SJCRH30 (cell line): ENCODE measurements around the gene GLOD4. TPM values are rescaled to one million over a fixed set of nuclear protein-coding genes. Genes with fewer than 3 reads are reported as not detected.
"Not testable (repeated sequence)": the region's sequence is repeated elsewhere in the genome, so short reads cannot be mapped to it uniquely, and the experiment has no call there.

Experiments
- DNase-seq, 2 experiments: peaks; one replicate each; pipeline ENCODE4 v3.0.0-alpha.2; 2015 to 2020
- H3K27ac ChIP-seq: fragments of 250-450 bp; sonication (Bioruptor Pico); 2 replicates; pipeline ENCODE4 v1.5.1; 2020; ENCODE audit warnings: mild to moderate bottlenecking, moderate library complexity
- H3K27me3 ChIP-seq: fragments of 250-450 bp; sonication (Bioruptor Pico); 2 replicates; pipeline ENCODE4 v1.5.1; 2020; ENCODE audit warnings: mild to moderate bottlenecking, moderate library complexity
- H3K36me3 ChIP-seq: fragments of 250-450 bp; sonication (Bioruptor Pico); 2 replicates; pipeline ENCODE4 v1.5.1; 2020; ENCODE audit warnings: mild to moderate bottlenecking, moderate library complexity
- H3K4me1 ChIP-seq: fragments of 250-450 bp; sonication (Bioruptor Pico); 2 replicates; pipeline ENCODE4 v1.5.1; 2020; ENCODE audit warnings: mild to moderate bottlenecking, moderate library complexity
- H3K4me3 ChIP-seq: fragments of 250-450 bp; sonication (Bioruptor Pico); 2 replicates; pipeline ENCODE4 v1.5.1; 2020; ENCODE audit warnings: mild to moderate bottlenecking, moderate library complexity
- H3K9me3 ChIP-seq: fragments of 250-450 bp; sonication (Bioruptor Pico); replicated peaks from 2 replicates; pipeline ENCODE4 v1.5.1; 2020; ENCODE audit warnings: mild to moderate bottlenecking, moderate library complexity
- total RNA-seq: library from RNA; depleted of rRNA; stranded (reverse); fragments of >200 nt; shearing (Covaris generic); gene quantifications from 2 replicates; pipeline ENCODE4 v1.2.3, GENCODE V29; 2014

Gene GLOD4
- total RNA-seq, 1 experiment from 2014 or later = 45.0 TPM

DNA sequence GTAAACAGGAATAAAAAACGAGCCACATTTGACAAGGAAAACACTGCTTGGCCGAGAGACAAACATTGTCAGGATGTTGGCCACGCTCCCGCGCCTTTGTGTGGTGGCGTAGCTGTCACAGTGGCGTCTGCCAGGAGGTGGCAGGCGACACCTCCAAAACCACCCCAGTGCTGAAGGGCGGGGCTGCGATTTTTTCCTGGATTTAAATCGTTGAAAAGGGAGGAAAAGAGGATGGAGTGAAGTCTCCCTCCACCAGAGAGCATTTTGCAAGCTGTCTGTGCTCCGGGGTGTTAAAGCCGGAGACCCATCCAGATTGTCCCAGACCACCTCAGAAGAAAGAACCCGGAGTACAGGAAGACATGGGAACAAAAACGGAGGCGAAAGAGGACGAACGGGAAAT, 12.8 kb upstream of the GLOD4 start:
- Histone ChIP-seq H3K27me3 (no peaks in the 10 kb centered on the region), H3K4me1 (no peaks in the 10 kb centered on the region), H3K36me3 (peaks cover 3% of the 10 kb centered on the region; the same call in 1 of the 2 replicates), H3K27ac (no peak overlapping the region), H3K4me3 (no peak overlapping the region), H3K9me3 (no peaks in the 10 kb centered on the region)
- DNase-seq = no peak

DNA sequence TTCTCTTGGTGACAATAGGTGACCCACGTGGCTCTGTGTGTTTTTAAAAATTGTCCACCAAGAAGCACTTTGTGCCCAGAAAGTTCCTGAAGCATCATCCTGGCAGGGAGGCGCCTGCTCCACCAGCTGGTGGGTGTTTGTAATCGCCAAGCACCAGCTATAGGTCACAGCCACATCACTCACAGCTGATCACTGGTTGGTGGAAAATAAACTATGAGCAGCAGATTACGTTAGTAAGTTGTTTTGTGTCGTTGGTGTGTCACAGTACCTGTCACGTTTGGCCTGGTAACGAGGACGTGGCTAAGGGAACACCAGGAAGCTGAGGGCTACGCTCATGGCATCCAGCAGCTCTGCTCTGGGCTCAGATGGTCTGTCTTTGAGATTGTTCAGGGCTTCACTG, 10.2 kb upstream of the GLOD4 start:
- Histone ChIP-seq H3K36me3 (peaks cover 7% of the 10 kb centered on the region), H3K27me3 (no peaks in the 10 kb centered on the region), H3K4me3 (no peak overlapping the region), H3K27ac (no peak overlapping the region), H3K4me1 (no peaks in the 10 kb centered on the region), H3K9me3 (no peaks in the 10 kb centered on the region)
- no peak for DNase-seq

GRCh38 chr17:791829-792228, 9.7 kb upstream of the GLOD4 start:
- no peak overlapping the region for H3K4me3 ChIP-seq
- H3K9me3 ChIP-seq = no peaks in the 10 kb centered on the region
- H3K27ac ChIP-seq = no peak overlapping the region
- no peak for DNase-seq
- no peaks in the 10 kb centered on the region for H3K27me3 ChIP-seq
- no peaks in the 10 kb centered on the region for H3K4me1 ChIP-seq
- peaks cover 7% of the 10 kb centered on the region for H3K36me3 ChIP-seq

- H3K4me3 ChIP-seq, DNase-seq, H3K4me1 ChIP-seq, H3K36me3 ChIP-seq, H3K27me3 ChIP-seq, H3K27ac ChIP-seq, H3K9me3 ChIP-seq: not testable (repeated sequence)
These were observed 8.8 kb upstream of the GLOD4 start for GRCh38 chr17:790874-791247.

GRCh38 chr17:789931-790873, 8.1 kb upstream of the GLOD4 start:
- H3K4me3 ChIP-seq, H3K27me3 ChIP-seq, DNase-seq, H3K9me3 ChIP-seq, H3K27ac ChIP-seq, H3K4me1 ChIP-seq, H3K36me3 ChIP-seq: not testable (repeated sequence)

DNA sequence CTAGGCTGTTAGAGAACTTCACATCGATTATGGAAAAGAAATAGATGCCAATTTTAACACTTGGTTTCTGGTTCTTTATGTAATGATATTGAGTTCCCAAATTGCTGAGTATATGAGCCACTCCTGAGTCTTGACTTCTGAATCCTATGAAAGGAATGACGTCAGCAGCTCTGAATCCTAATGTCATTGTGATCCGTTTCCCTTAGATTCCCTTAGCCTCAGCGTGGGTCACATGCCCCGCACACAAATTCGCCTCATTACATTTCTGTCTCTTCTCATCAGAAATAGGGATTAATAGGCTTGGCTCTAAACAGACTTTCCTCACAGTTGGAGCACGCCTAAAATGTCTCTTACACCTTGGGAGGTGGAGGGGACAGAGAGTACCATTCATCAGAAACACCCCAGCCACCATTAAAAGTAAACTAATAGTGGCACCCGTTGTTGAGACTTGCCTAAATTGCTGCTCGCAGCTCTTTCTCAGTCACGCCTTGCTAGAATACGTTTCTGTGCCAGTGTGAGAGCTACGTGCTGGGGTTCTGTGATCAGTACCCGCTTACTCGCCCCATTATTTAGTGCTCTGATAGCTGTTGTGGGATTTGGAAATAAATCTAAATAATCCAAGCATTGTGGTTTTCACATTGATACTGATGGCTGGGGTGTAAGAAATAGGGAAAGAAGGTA, 7.2 kb upstream of the GLOD4 start:
- Histone ChIP-seq H3K9me3 (no peaks in the 10 kb centered on the region), H3K4me1 (no peaks in the 10 kb centered on the region), H3K36me3 (peaks cover 7% of the 10 kb centered on the region), H3K27me3 (no peaks in the 10 kb centered on the region), H3K4me3 (no peak overlapping the region), H3K27ac (no peak overlapping the region)
- DNase-seq = no peak

DNA sequence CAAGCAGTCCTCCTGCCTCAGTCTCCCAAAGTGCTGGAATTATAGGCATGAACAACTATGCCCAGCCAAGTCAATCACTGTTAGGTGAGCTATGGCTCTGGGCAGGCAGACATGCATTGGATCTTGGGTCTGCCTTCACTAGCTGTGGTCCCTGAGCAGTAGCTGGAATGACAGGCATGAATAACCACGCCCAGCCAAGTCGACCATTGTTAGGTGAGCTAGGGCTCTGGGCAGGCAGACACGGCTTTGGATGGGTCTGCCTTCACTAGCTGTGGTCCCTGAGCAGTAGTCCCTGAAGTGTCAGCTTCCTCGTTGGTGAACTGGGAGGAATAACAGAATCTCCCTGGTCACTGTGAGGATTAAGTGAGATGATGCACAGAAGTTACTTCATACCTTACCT, 6.5 kb upstream of the GLOD4 start:
- Histone ChIP-seq H3K36me3 (peaks cover 7% of the 10 kb centered on the region), H3K4me3 (no peak overlapping the region), H3K4me1 (no peaks in the 10 kb centered on the region), H3K9me3 (no peaks in the 10 kb centered on the region), H3K27ac (no peak overlapping the region), H3K27me3 (no peaks in the 10 kb centered on the region)
- no peak for DNase-seq

DNA sequence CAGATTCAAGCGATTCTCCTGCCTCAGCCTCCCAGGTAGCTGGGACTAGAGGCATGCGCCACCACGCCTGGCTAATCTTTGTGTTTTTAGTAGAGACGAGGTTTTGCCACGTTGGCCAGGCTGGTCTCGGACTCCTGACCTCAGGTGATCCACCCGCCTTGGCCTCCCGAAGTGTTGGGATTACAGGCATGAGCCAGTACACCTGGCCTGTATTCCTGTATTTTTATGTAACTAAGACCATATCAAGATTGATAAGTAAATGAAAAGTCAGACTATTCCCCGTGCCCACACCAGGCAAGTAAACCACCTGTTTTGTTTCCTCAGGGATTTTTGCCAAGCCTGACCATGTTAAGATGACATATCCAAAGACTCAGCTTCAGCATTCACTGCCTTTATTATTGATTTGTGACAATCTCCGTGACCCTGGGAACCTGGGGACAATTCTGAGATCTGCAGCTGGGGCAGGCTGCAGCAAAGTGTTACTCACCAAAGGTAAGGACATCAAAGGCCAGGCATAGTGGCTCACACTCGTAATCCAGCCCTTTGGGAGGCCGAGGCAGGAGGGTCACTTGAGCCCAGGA, 5.7 kb upstream of the GLOD4 start:
- DNase-seq = no peak
- no peak overlapping the region for H3K27ac ChIP-seq
- no peaks in the 10 kb centered on the region for H3K27me3 ChIP-seq
- H3K4me1 ChIP-seq = no peaks in the 10 kb centered on the region
- H3K9me3 ChIP-seq = no peaks in the 10 kb centered on the region
- H3K36me3 ChIP-seq = peaks cover 7% of the 10 kb centered on the region
- H3K4me3 ChIP-seq = no peak overlapping the region

DNA sequence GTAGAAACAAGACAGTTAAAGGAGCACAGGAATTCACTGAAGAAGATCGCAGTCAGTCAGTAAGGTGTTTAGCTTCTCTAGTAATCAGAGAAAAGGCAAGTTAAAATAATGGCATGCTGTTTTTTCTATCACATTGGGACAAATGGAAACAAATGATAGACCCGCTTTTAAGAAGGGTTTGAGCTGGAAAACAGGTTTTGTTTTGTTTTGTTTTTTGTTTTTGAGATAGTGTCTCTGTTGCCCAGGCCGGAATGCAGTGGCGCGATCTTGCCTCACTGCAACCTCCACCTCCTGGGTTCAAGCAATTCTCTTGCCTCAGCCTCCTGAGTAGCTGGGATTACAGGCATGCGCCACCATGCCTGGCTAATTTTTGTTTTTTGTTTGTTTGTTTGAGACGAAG, 3.8 kb upstream of the GLOD4 start:
- DNase-seq, H3K4me3 ChIP-seq, H3K9me3 ChIP-seq, H3K27ac ChIP-seq, H3K27me3 ChIP-seq, H3K36me3 ChIP-seq, H3K4me1 ChIP-seq: not testable (repeated sequence)

- no peaks in the 10 kb centered on the region for H3K4me1 ChIP-seq
- H3K27ac ChIP-seq = no peak overlapping the region
- no peaks in the 10 kb centered on the region for H3K9me3 ChIP-seq
- H3K36me3 ChIP-seq = peaks cover 4% of the 10 kb centered on the region
- H3K27me3 ChIP-seq = no peaks in the 10 kb centered on the region
- H3K4me3 ChIP-seq = no peak overlapping the region
- DNase-seq = no peak
These were observed 2.1 kb upstream of the GLOD4 start for GRCh38 chr17:784143-784542.

DNA sequence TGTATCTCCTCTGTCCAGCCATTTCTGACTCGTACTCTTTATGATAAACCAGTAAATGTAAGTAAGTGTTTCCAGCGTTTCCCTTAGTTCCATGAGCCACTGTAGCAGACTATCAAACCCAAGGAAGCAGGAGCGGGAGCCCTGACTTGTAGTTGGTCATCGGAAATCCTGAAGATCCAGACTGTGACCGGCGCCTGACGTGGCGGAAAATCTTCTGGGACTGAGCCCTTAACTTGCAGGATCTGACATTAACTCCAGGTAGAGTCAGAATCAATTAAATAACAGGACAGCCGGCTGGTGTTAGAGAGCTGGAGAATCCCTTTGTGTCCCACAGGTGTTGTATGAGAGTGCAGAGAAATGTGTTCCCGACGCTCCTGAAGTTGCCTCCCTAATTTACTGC, 4.0 kb downstream of the GLOD4 start:
- Histone ChIP-seq H3K27ac (no peak overlapping the region), H3K4me1 (no peaks in the 10 kb centered on the region), H3K4me3 (no peak overlapping the region), H3K9me3 (no peaks in the 10 kb centered on the region), H3K36me3 (peaks cover 3% of the 10 kb centered on the region; the same call in 1 of the 2 replicates), H3K27me3 (no peaks in the 10 kb centered on the region)
- DNase-seq = no peak

DNA sequence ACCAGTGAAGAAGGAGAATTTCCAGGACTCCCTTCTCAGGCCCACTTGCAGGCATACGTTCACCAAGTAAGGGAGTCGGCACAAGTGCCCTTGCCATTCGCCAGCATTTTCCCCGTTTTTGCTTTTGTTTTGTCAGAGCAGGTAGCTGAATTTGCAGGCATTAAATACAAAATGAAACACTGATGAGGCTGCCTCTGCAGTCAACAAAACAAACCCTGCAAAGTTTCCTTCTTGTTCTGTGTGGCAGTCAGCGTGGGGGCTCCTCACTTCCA, 7.8 kb downstream of the GLOD4 start:
- H3K36me3 ChIP-seq = peaks cover 26% of the 10 kb centered on the region
- H3K4me1 ChIP-seq = no peaks in the 10 kb centered on the region
- H3K27me3 ChIP-seq = no peaks in the 10 kb centered on the region
- H3K4me3 ChIP-seq = no peak overlapping the region
- DNase-seq = no peak
- H3K27ac ChIP-seq = no peak overlapping the region
- H3K9me3 ChIP-seq = no peaks in the 10 kb centered on the region

- Histone ChIP-seq H3K36me3 (peaks cover 26% of the 10 kb centered on the region), H3K4me1 (no peaks in the 10 kb centered on the region), H3K9me3 (no peaks in the 10 kb centered on the region), H3K27me3 (no peaks in the 10 kb centered on the region), H3K4me3 (no peak overlapping the region), H3K27ac (no peak overlapping the region)
- DNase-seq = no peak
These were observed 8.4 kb downstream of the GLOD4 start for GRCh38 chr17:773467-774312.

- no peak for DNase-seq
- Histone ChIP-seq H3K36me3 (peaks cover 26% of the 10 kb centered on the region), H3K4me3 (no peak overlapping the region), H3K27ac (no peak overlapping the region), H3K27me3 (no peaks in the 10 kb centered on the region), H3K9me3 (no peaks in the 10 kb centered on the region), H3K4me1 (no peaks in the 10 kb centered on the region)
These were observed 9.1 kb downstream of the GLOD4 start for GRCh38 chr17:773016-773415.

- Histone ChIP-seq H3K4me1 (no peaks in the 10 kb centered on the region), H3K27ac (no peak overlapping the region), H3K4me3 (no peak overlapping the region), H3K27me3 (no peaks in the 10 kb centered on the region), H3K9me3 (no peaks in the 10 kb centered on the region), H3K36me3 (peaks cover 30% of the 10 kb centered on the region)
- no peak for DNase-seq
These were observed 15.0 kb downstream of the GLOD4 start for GRCh38 chr17:767076-767475.
